K562 (cell line): ENCODE measurements around the gene GRK4. TPM values are rescaled to one million over a fixed set of nuclear protein-coding genes. Genes with fewer than 3 reads are reported as not detected.

Experiments
- ATAC-seq: fragments of 200-7000 bp; cut with Tn5 transposase; 3 replicates; pipeline ENCODE4 v1.9.1; 2020; ENCODE audit warnings: moderate library complexity
- BruUV-seq: library from RNA; stranded (reverse); fragments of 400-500 nt; replicated peaks from 2 replicates; lab custom pipeline; 2021; lab: Mats Ljungman, UMichigan
- CTCF ChIA-PET: fragments of 300-600 bp; formaldehyde crosslinking; extraction: SDS; loops from one replicate; lab custom pipeline; 2021; ENCODE audit warnings: low intra/inter-chr PET ratio; lab: Yijun Ruan, JAX
- POLR2A ChIA-PET: fragments of 300-600, 350-650 bp; sonication (Branson Sonifier 250); formaldehyde crosslinking; extraction: SDS; loops from one replicate; lab custom pipeline; 2021; ENCODE audit warnings: antibody characterized with exemption, inconsistent platforms; lab: Yijun Ruan, JAX
- DNase-seq, 4 experiments: peaks; one replicate each; pipeline versions ENCODE4 v3.0.0 to v3.0.0-alpha.2; 2011 to 2018; ENCODE audit warnings: low spot score in 3 of 4, mixed read lengths in 3 of 4; ENCODE audit errors: extremely low read depth in 1 of 4
- FAIRE-seq: peaks from 2 replicates; lab custom pipeline; 2011; peaks lifted over from hg19 to GRCh38; lab: Jason Lieb, UNC
- H2AFZ ChIP-seq: 2 replicates; pipeline ENCODE4 v1.6.0; 2011; ENCODE audit warnings: low read depth, low read length, control low read depth, inconsistent platforms
- H3K27ac ChIP-seq: fragments of 200-600 bp; 3 replicates; pipeline ENCODE4 v1.8.0; 2011; ENCODE audit warnings: low read depth, mild to moderate bottlenecking, control low read depth, inconsistent platforms, low read length, moderate library complexity, mixed read lengths; ENCODE audit errors: extremely low read depth
- H3K27me3 ChIP-seq, 2 experiments: fragments of 300-600 bp in 1 of 2; 2 replicates in 1 of 2; 3 replicates in 1 of 2; pipeline versions ENCODE4 v1.6.0 to v1.8.0; 2011; ENCODE audit warnings: inconsistent platforms in 2 of 2, low read length in 2 of 2, mild to moderate bottlenecking in 1 of 2, mixed read lengths in 1 of 2, moderate library complexity in 1 of 2; ENCODE audit not compliant: control insufficient read depth in 2 of 2, insufficient read depth in 2 of 2
- H3K36me3 ChIP-seq: fragments of 300-600 bp; 3 replicates; pipeline ENCODE4 v1.8.0; 2011; ENCODE audit warnings: mild to moderate bottlenecking, low read length, inconsistent platforms; ENCODE audit not compliant: control insufficient read depth, insufficient read depth
- H3K4me1 ChIP-seq, 2 experiments: fragments of 200-600 bp in 1 of 2; replicated peaks in 1 of 2; 2 replicates in 1 of 2; 3 replicates in 1 of 2; pipeline versions ENCODE4 v1.5.1 to v1.8.0; 2011; ENCODE audit warnings: inconsistent platforms in 2 of 2, low read length in 2 of 2, mild to moderate bottlenecking in 1 of 2, mixed read lengths in 1 of 2, moderate library complexity in 1 of 2; ENCODE audit not compliant: control insufficient read depth in 2 of 2, insufficient read depth in 2 of 2
- H3K4me2 ChIP-seq: 2 replicates; pipeline ENCODE4 v1.6.1; 2011; ENCODE audit warnings: low read length, control low read depth, inconsistent platforms, mixed read lengths; ENCODE audit not compliant: insufficient read depth
- H3K4me3 ChIP-seq: fragments of 200-600 bp; sonication (generic), shearing (Covaris generic); 2 replicates; pipeline ENCODE4 v1.5.1; 2016; ENCODE audit warnings: control low read depth, inconsistent platforms
- H3K79me2 ChIP-seq: fragments of 200-600 bp; 3 replicates; pipeline ENCODE4 v1.8.0; 2011; ENCODE audit warnings: low read length, inconsistent platforms; ENCODE audit not compliant: control insufficient read depth, insufficient read depth
- H3K9ac ChIP-seq, 2 experiments: 2 replicates each; pipeline versions ENCODE4 v1.6.0 to v1.6.1; 2011; ENCODE audit warnings: low read depth in 2 of 2, low read length in 2 of 2, control low read depth in 1 of 2, inconsistent platforms in 1 of 2, mild to moderate bottlenecking in 1 of 2, mixed read lengths in 1 of 2; ENCODE audit not compliant: insufficient read depth in 1 of 2
- H3K9me1 ChIP-seq: one replicate; pipeline ENCODE4 v1.6.0; 2011; ENCODE audit warnings: inconsistent platforms, mild to moderate bottlenecking, low read length, moderate library complexity; ENCODE audit not compliant: control insufficient read depth, insufficient read depth
- H3K9me3 ChIP-seq: replicated peaks from 2 replicates; pipeline ENCODE4 v1.5.1; 2011; ENCODE audit warnings: low read depth, low read length, inconsistent platforms; ENCODE audit not compliant: control insufficient read depth, insufficient read depth
- H4K20me1 ChIP-seq: replicated peaks from 2 replicates; pipeline ENCODE4 v1.6.1; 2011; ENCODE audit warnings: low read length, inconsistent platforms, mixed read lengths; ENCODE audit not compliant: control insufficient read depth, insufficient read depth
- NR2F6 ChIP-seq: fragments of 450-650 bp; formaldehyde crosslinking; IDR thresholded peaks from 2 replicates; pipeline ENCODE4 v1.4.0; 2020; ENCODE audit warnings: mild to moderate bottlenecking
- WGBS: fragments of 100-300 bp; shearing (Covaris generic); methylation state at CpG from one replicate; pipeline ENCODE4 v1.1.6; 2016; ENCODE audit warnings: low coverage, mixed read lengths; ENCODE audit not compliant: insufficient coverage; ENCODE audit errors: missing lambda C conversion rate; 5-methylcytosine and 5-hydroxymethylcytosine counted together
- in situ Hi-C: fragments of 300-500 bp; cut with MboI; formaldehyde crosslinking; loops from 4 replicates; pipeline ENCODE4 v1.15.0; 2018; ENCODE audit warnings: inconsistent platforms, mixed read lengths
- intact Hi-C: fragments of 100-400 bp; cut with micrococcal nuclease; formaldehyde crosslinking; loops from 2 replicates; pipeline ENCODE4 v1.14.2; 2022
- polyA plus RNA-seq, 8 experiments: library from polyadenylated mRNA; depleted of rRNA in 4 of 8; stranded (reverse) in 5 of 8; unstranded in 3 of 8; fragments of >200 nt; fragmentation: Nextera tagmentation in 2 of 8; fragmentation: Illumina TruSeq in 1 of 8; extraction: Ambion mirVana in 2 of 8; extraction: Trizol in 1 of 8; gene quantifications; 2 replicates each; pipeline versions ENCODE4 v1.2.1 to v1.2.3, GENCODE V29; 2011 to 2014; ENCODE audit warnings: inconsistent platforms in 1 of 8, missing spikeins in 1 of 8
- total RNA-seq, 7 experiments: library from RNA; depleted of rRNA in 6 of 7; stranded (reverse); fragments of >200 nt in 6 of 7; fragmentation: Illumina TruSeq in 2 of 7; extraction: Trizol in 2 of 7; gene quantifications; 2 replicates each; pipeline versions ENCODE4 v1.2.1 to v1.2.3, GENCODE V29; 2011 to 2021; ENCODE audit warnings: low replicate concordance in 1 of 7
- TF ChIP-seq, protein P1 (sequence below): fragments of 450-650 bp; IDR thresholded peaks from 2 replicates; pipeline ENCODE4 v1.6.1; 2018; ENCODE audit not compliant: partially characterized antibody

GRK4 gene
- total and polyA plus RNA-seq, 9 of the 15 experiments (the other 6 are each of a cell fraction or from before 2014, with no cell fraction given) = 1.1 to 4.8 (median 2.6) TPM

- H3K4me2 ChIP-seq = no peak overlapping the region
- FAIRE-seq = no peak
- ATAC-seq = no peak
- in situ Hi-C loops (no loop called here), intact Hi-C loops (loop anchor here (5.0 to 10.0 kb wide), 2 partner anchors 95 to 278 kb away; no protein-coding TSS in a partner anchor)
- DNase-seq = no peak
- H3K9me3 ChIP-seq = no peaks in the 10 kb centered on the region
- peaks cover 0 to 29% of the 10 kb centered on the region in 2 experiments; a peak in 3 of 5 replicates for H3K4me1 ChIP-seq
- no peak overlapping the region for H3K4me3 ChIP-seq
- H3K27me3 ChIP-seq = peaks cover 48 to 75% of the 10 kb centered on the region in 2 experiments
- WGBS = 4% methylated on average over 8 of the region's 8 CpGs
- H3K9me1 ChIP-seq = no peaks in the 10 kb centered on the region
- no peaks in the 10 kb centered on the region for H3K36me3 ChIP-seq
- no TSS peak for BruUV-seq
- no peak overlapping the region for H3K9ac ChIP-seq
- H3K27ac ChIP-seq = no peak overlapping the region
- POLR2A ChIA-PET = interaction anchor here (0.6 kb wide), 3 partner anchors 48 to 374 kb away, joined by 3 read pairs; no protein-coding TSS in a partner anchor
- H2AFZ ChIP-seq = no peak overlapping the region
- no peak for TF ChIP-seq NR2F6 (CRISPR knock-in tag)
- TF ChIP-seq, protein P1, sequence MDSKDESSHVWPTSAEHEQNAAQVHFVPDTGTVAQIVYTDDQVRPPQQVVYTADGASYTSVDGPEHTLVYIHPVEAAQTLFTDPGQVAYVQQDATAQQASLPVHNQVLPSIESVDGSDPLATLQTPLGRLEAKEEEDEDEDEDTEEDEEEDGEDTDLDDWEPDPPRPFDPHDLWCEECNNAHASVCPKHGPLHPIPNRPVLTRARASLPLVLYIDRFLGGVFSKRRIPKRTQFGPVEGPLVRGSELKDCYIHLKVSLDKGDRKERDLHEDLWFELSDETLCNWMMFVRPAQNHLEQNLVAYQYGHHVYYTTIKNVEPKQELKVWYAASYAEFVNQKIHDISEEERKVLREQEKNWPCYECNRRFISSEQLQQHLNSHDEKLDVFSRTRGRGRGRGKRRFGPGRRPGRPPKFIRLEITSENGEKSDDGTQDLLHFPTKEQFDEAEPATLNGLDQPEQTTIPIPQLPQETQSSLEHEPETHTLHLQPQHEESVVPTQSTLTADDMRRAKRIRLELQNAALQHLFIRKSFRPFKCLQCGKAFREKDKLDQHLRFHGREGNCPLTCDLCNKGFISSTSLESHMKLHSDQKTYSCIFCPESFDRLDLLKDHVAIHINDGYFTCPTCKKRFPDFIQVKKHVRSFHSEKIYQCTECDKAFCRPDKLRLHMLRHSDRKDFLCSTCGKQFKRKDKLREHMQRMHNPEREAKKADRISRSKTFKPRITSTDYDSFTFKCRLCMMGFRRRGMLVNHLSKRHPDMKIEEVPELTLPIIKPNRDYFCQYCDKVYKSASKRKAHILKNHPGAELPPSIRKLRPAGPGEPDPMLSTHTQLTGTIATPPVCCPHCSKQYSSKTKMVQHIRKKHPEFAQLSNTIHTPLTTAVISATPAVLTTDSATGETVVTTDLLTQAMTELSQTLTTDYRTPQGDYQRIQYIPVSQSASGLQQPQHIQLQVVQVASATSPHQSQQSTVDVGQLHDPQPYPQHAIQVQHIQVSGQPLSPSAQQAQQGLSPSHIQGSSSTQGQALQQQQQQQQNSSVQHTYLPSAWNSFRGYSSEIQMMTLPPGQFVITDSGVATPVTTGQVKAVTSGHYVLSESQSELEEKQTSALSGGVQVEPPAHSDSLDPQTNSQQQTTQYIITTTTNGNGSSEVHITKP = peak; percentile 50
- TF ChIP-seq, all 486 proteins: peak for 1
- no peaks in the 10 kb centered on the region for H4K20me1 ChIP-seq
- no peaks in the 10 kb centered on the region for H3K79me2 ChIP-seq
- CTCF ChIA-PET = no interaction called here
Observed at GRCh38 chr4:3039706-3040366, 76.5 kb downstream of the GRK4 start.
